GM12873 (cell line): ENCODE measurements around the gene WNT5B.

Experiments used
- TF ChIP-seq, protein P1 (sequence below): IDR thresholded peaks from 2 replicates; pipeline ENCODE4 v1.5.1; 2012; ENCODE audit warnings: low read depth, mild to moderate bottlenecking, moderate library complexity, low read length, control low read depth; ENCODE audit not compliant: insufficient read depth; ENCODE audit errors: missing control alignments

The WNT5B gene

DNA sequence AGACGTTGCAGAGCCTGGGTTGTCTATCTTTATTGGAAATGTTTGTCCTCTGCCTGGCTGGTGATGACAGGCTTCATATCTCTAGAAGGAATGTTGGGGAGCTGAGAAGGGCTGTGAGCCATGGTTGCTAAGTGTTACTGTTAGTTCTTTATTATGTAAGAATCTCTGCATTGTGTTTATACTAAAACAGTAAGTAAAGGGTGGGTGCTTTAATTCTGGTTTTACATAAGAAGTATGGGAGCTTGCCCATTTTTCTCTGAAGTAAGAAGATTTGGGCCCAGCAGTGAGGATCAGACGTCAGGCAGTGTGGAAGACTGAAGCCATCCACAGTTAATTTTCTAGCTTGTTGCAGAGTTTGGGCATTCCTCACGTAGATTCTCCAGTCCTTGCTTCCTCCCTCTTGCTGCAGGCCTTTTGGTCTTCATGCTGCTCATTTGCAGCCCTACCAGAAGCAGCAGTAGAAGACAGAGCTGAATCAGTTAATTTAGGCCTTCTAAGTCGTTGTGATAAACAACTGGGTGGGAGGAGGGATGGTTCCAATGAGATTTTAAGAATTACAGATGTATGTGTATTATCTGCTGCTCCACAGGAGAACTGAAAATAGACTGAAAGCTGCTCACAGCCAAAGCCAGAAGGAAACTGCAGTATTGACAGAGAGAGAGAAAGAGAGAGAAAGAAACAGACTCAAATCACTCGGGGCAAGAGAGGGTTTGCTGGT, 21.4 kb downstream of the WNT5B start:
- TF ChIP-seq, protein P1, sequence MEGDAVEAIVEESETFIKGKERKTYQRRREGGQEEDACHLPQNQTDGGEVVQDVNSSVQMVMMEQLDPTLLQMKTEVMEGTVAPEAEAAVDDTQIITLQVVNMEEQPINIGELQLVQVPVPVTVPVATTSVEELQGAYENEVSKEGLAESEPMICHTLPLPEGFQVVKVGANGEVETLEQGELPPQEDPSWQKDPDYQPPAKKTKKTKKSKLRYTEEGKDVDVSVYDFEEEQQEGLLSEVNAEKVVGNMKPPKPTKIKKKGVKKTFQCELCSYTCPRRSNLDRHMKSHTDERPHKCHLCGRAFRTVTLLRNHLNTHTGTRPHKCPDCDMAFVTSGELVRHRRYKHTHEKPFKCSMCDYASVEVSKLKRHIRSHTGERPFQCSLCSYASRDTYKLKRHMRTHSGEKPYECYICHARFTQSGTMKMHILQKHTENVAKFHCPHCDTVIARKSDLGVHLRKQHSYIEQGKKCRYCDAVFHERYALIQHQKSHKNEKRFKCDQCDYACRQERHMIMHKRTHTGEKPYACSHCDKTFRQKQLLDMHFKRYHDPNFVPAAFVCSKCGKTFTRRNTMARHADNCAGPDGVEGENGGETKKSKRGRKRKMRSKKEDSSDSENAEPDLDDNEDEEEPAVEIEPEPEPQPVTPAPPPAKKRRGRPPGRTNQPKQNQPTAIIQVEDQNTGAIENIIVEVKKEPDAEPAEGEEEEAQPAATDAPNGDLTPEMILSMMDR, result no peak

DNA sequence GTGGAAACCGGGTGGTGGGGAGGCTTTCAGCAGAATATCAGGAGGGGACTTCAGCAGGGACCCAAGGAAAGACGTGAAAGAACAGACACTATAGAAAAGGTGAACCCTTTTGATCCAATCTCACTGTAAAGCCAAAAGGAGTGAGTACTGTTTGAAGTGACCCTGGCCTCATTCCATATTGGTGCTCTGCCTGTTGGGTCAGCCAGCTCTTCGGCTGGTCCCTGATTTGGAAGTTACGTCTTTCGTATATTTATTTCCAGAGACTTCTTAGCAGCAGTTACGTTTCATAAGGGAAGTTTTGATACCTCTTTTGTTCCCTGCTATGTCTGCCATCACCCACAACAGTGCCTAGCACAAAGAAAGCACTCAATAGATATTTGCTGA, 21.9 kb downstream of the WNT5B start:
- TF ChIP-seq, protein P1, result no peak

DNA sequence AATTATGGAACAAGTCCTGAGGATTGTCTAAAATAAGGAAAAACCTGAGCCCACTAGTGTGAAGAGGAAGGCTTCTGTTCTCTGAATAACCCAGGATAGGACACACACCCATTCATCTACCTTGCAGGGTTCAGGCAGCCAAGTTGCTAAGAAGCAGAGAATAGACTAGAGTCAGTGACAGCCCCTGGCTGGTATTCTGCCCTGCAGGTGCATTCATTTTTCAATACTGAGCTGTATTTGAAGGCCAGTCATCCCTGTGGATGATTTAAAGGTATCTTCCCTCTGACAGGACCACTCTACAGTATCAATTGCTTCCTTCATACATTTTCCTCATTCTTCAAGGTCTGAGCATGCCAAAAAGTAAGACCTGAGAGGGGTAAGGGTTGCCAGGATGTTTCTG, 22.9 kb downstream of the WNT5B start:
- TF ChIP-seq, protein P1, result no peak

DNA sequence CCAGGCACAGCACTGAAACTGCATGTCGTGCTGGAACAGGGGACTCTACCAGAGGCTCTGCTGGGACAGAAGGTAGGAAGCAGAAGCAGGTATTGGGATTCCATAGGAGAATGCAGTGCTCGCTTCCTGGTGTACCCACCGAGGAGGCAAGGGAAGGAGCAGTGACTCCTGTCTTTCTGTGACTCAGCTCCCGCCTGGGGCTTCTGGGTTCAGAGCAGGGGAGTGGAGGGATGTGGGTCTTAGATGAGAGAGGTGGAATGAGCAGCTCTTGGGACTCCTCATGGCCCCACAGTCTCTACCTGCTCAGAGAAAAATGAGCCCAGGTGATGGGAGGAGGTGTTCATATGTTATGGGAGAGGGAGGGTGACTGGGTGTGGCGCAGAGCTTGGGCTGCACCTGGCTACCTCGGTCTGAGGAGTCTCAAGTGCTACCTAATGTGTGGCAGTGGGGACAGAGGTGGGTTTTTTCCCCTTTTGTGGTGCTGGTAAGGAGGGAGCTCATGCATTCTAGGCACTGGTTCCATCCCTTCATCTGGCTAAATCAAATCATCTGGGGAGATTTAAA, 26.3 kb downstream of the WNT5B start:
- TF ChIP-seq, protein P1, result no peak

DNA sequence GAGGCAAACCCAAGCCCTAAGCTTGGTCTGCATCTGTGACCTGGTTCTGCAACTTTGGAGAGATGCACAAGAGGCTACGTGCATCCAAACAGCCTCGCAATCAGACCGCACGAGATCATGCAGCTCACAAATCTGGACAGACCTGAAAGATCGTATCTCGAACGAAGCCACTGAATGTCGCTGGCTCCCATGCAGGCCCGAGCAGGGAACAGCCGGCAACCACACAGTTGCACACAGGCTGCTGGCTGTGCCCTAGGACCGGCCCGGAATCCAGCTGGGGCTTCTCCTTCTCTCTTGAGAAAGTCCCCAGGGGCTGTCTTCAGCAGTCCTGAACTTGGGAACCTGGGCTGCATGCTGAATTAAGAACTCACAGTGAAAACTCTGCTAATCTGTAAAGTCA, 27.9 kb downstream of the WNT5B start:
- TF ChIP-seq, protein P1, result no peak

DNA sequence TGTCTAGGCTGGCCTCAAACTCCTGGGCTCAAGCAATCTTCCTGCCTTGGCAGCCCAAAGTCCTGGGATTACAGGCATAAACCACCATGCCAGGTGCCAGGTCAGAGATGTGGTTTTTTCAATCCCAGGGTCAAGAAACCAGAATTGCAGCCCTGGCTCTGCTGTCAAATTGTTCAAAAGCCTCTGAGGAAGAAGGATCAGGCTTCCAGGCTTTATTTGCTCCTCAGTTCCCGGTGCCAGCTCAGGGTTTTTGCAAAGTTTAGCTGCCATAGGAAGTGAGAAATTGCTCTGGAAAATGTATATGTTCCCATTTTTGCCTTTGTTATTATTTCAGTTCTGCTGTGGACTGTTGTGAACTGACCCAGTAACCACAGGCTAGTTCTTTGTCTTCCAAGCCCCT, 28.7 kb downstream of the WNT5B start:
- TF ChIP-seq, protein P1, result no peak

DNA sequence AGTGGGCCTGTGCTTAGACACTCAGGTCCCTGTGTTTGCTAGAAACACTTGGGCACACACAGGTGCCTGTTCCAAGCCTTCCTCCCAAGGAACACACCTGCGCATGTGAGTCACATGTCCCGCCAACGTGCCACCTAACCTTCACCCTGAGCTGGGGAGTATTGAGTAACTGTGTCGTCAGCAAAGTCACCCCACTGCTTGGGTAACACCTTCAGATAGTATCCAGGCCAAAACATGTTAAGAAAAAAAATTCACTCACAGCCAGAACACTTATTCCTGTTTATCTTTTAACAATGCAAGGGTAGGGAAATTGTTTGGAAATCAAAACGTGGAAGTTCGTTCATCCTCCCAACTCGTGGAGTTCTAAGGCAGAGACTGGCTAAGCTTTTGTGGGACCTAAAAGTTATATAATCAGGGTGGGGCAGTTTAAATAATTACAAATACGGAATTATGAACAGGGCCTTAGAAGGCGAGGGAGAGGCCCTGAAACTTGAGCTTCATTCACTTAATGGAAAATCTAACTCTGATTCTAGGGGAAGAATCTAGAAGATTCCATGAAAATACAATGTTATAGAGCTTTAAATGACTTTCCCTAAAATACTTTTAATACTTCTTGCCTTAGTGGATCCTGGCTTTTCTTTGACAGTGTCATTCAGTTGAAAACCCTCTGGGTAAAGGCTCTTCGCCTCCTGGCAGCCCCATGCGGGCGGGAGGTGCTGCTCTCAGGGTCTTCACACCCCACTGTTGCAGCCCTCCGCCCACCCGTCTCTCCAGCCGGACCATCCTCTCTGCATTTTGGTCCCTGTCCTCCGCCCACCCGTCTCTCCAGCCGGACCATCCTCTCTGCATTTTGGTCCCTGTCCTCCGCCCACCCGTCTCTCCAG, 31.5 kb downstream of the WNT5B start:
- TF ChIP-seq, protein P1, result no peak
